ENCODE results near the gene DNAI7.

DNAI7 gene

DNA sequence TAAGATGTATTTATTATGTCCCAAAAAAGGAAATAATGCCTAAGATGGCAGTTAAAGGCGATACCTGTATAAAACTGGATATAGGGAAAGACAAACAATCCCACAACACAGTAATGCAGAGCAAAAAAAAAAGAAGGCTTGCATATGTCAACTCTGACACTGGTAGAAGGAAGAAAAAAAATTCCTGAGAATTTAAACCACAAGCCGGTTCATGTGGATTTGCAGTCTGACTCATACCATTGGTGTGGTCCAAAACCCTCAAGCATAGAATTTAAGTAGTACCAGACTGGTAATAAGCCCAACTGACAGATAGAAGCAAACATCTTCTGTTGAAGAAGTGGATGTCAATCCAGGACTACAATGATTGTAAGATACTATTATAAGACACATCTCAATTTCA lies 7.2 kb downstream of the DNAI7 start:
- TF ChIP-seq, protein P1, sequence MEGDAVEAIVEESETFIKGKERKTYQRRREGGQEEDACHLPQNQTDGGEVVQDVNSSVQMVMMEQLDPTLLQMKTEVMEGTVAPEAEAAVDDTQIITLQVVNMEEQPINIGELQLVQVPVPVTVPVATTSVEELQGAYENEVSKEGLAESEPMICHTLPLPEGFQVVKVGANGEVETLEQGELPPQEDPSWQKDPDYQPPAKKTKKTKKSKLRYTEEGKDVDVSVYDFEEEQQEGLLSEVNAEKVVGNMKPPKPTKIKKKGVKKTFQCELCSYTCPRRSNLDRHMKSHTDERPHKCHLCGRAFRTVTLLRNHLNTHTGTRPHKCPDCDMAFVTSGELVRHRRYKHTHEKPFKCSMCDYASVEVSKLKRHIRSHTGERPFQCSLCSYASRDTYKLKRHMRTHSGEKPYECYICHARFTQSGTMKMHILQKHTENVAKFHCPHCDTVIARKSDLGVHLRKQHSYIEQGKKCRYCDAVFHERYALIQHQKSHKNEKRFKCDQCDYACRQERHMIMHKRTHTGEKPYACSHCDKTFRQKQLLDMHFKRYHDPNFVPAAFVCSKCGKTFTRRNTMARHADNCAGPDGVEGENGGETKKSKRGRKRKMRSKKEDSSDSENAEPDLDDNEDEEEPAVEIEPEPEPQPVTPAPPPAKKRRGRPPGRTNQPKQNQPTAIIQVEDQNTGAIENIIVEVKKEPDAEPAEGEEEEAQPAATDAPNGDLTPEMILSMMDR (IDR thresholded peaks at IDR 0.05): no peak
- no peaks in the 10 kb centered on the region for H3K9me3 ChIP-seq
- no peaks in the 10 kb centered on the region for H3K27me3 ChIP-seq
- no peaks in the 10 kb centered on the region for H3K36me3 ChIP-seq
- no peaks in the 10 kb centered on the region for H3K4me1 ChIP-seq (ENCODE audit: control insufficient read depth in 1 of 2, insufficient read depth in 1 of 2, low read depth in 1 of 2, low read length in 1 of 2)
- no peak overlapping the region for H3K27ac ChIP-seq
- H3K4me3 ChIP-seq (ENCODE audit: low read depth in 1 of 2, low read length in 1 of 2): no peak overlapping the region

GRCh38 chr12:25186788-25187402 lies 8.1 kb downstream of the DNAI7 start:
- TF ChIP-seq, protein P1 (IDR thresholded peaks at IDR 0.05): no peak
- no peak overlapping the region for H3K27ac ChIP-seq
- H3K27me3 ChIP-seq: no peaks in the 10 kb centered on the region
- no peaks in the 10 kb centered on the region for H3K36me3 ChIP-seq
- no peaks in the 10 kb centered on the region for H3K4me1 ChIP-seq (ENCODE audit: control insufficient read depth in 1 of 2, insufficient read depth in 1 of 2, low read depth in 1 of 2, low read length in 1 of 2)
- no peaks in the 10 kb centered on the region for H3K9me3 ChIP-seq
- no peak overlapping the region for H3K4me3 ChIP-seq (ENCODE audit: low read depth in 1 of 2, low read length in 1 of 2)

GRCh38 chr12:25186038-25186787 lies 8.7 kb downstream of the DNAI7 start:
- TF ChIP-seq, protein P1 (IDR thresholded peaks at IDR 0.05): no peak
- no peaks in the 10 kb centered on the region for H3K27me3 ChIP-seq

DNA sequence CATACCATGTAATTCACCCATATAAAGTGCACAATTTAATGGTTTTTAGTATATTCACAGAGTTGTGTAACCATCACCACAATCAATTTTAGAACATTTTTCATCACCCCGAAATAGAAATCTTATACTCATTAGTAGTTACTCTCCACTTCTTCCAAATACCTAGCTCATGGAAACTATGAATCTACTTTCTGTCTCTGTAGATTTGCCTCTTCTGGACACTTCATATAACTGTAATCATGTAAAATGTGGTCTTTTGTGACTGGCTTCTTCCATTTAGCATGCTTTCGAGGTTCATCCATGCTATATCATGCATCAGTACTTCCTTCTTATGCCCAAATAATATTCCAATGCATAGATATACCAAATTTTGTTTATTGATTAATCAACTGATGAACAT lies 10.8 kb downstream of the DNAI7 start:
- no peak overlapping the region for H3K4me3 ChIP-seq (ENCODE audit: low read depth in 1 of 2, low read length in 1 of 2)
- H3K9me3 ChIP-seq: no peaks in the 10 kb centered on the region
- TF ChIP-seq, protein P1 (IDR thresholded peaks at IDR 0.05): no peak
- no peak overlapping the region for H3K27ac ChIP-seq
- no peaks in the 10 kb centered on the region for H3K36me3 ChIP-seq
- no peaks in the 10 kb centered on the region for H3K4me1 ChIP-seq (ENCODE audit: control insufficient read depth in 1 of 2, insufficient read depth in 1 of 2, low read depth in 1 of 2, low read length in 1 of 2)
- H3K27me3 ChIP-seq: no peaks in the 10 kb centered on the region

More at GRCh38 chr12:25186038-25186787, 8.7 kb downstream of the DNAI7 start:
- Histone ChIP-seq H3K9me3 (no peaks in the 10 kb centered on the region), H3K36me3 (no peaks in the 10 kb centered on the region), H3K4me3 (ENCODE audit: low read depth in 1 of 2, low read length in 1 of 2) (no peak overlapping the region), H3K4me1 (ENCODE audit: control insufficient read depth in 1 of 2, insufficient read depth in 1 of 2, low read depth in 1 of 2, low read length in 1 of 2) (no peaks in the 10 kb centered on the region), H3K27ac (no peak overlapping the region)

DNA sequence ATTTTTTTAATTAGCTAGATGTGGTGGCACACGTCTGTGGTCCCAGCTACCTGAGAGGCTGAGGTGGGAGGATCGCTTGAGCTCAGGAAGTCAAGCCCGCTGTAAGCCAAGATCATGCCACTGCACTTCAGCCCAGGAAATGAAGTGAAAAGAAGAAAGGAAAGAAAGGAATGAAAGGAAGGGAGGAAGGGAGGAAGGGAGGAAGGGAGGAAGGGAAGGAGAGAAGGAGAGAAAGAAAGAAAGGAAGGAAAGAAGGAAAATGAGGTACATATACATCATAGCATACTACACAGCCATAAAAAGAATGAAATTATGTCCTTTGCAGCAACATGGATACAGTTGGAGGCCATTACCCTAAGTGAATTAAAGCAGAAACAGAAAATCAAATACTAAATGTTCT lies 12.2 kb downstream of the DNAI7 start:
- H3K4me3 ChIP-seq (ENCODE audit: low read depth in 1 of 2, low read length in 1 of 2): no peak overlapping the region

More for the DNA sequence above, 12.2 kb downstream of the DNAI7 start:
- H3K4me1 ChIP-seq (ENCODE audit: control insufficient read depth in 1 of 2, insufficient read depth in 1 of 2, low read depth in 1 of 2, low read length in 1 of 2): no peaks in the 10 kb centered on the region
- H3K27ac ChIP-seq: no peak overlapping the region
- no peaks in the 10 kb centered on the region for H3K36me3 ChIP-seq
- no peaks in the 10 kb centered on the region for H3K27me3 ChIP-seq
- TF ChIP-seq, protein P1 (IDR thresholded peaks at IDR 0.05): no peak
- no peaks in the 10 kb centered on the region for H3K9me3 ChIP-seq

All from neutrophil (primary cell).